K562 (cell line): ENCODE data around the gene C6orf47. TPM values are rescaled to one million over a fixed set of nuclear protein-coding genes. Genes with fewer than 3 reads are reported as not detected.

Experiments used
- ATAC-seq: fragments of 200-7000 bp; cut with Tn5 transposase; 3 replicates; pipeline ENCODE4 v1.9.1; 2020; ENCODE audit warnings: moderate library complexity
- BruUV-seq: library from RNA; stranded (reverse); fragments of 400-500 nt; replicated peaks from 2 replicates; lab custom pipeline; 2021; lab: Mats Ljungman, UMichigan
- CTCF ChIA-PET: fragments of 300-600 bp; formaldehyde crosslinking; extraction: SDS; loops from one replicate; lab custom pipeline; 2021; ENCODE audit warnings: low intra/inter-chr PET ratio; lab: Yijun Ruan, JAX
- POLR2A ChIA-PET: fragments of 300-600, 350-650 bp; sonication (Branson Sonifier 250); formaldehyde crosslinking; extraction: SDS; loops from one replicate; lab custom pipeline; 2021; ENCODE audit warnings: antibody characterized with exemption, inconsistent platforms; lab: Yijun Ruan, JAX
- DNase-seq, 4 experiments: peaks; one replicate each; pipeline versions ENCODE4 v3.0.0 to v3.0.0-alpha.2; 2011 to 2018; ENCODE audit warnings: low spot score in 3 of 4, mixed read lengths in 3 of 4; ENCODE audit errors: extremely low read depth in 1 of 4
- FAIRE-seq: peaks from 2 replicates; lab custom pipeline; 2011; peaks lifted over from hg19 to GRCh38; lab: Jason Lieb, UNC
- H2AFZ ChIP-seq: 2 replicates; pipeline ENCODE4 v1.6.0; 2011; ENCODE audit warnings: low read depth, low read length, control low read depth, inconsistent platforms
- H3K27ac ChIP-seq: fragments of 200-600 bp; 3 replicates; pipeline ENCODE4 v1.8.0; 2011; ENCODE audit warnings: low read depth, mild to moderate bottlenecking, control low read depth, inconsistent platforms, low read length, moderate library complexity, mixed read lengths; ENCODE audit errors: extremely low read depth
- H3K27me3 ChIP-seq, 2 experiments: fragments of 300-600 bp in 1 of 2; 2 replicates in 1 of 2; 3 replicates in 1 of 2; pipeline versions ENCODE4 v1.6.0 to v1.8.0; 2011; ENCODE audit warnings: inconsistent platforms in 2 of 2, low read length in 2 of 2, mild to moderate bottlenecking in 1 of 2, mixed read lengths in 1 of 2, moderate library complexity in 1 of 2; ENCODE audit not compliant: control insufficient read depth in 2 of 2, insufficient read depth in 2 of 2
- H3K36me3 ChIP-seq: fragments of 300-600 bp; 3 replicates; pipeline ENCODE4 v1.8.0; 2011; ENCODE audit warnings: mild to moderate bottlenecking, low read length, inconsistent platforms; ENCODE audit not compliant: control insufficient read depth, insufficient read depth
- H3K4me1 ChIP-seq, 2 experiments: fragments of 200-600 bp in 1 of 2; replicated peaks in 1 of 2; 2 replicates in 1 of 2; 3 replicates in 1 of 2; pipeline versions ENCODE4 v1.5.1 to v1.8.0; 2011; ENCODE audit warnings: inconsistent platforms in 2 of 2, low read length in 2 of 2, mild to moderate bottlenecking in 1 of 2, mixed read lengths in 1 of 2, moderate library complexity in 1 of 2; ENCODE audit not compliant: control insufficient read depth in 2 of 2, insufficient read depth in 2 of 2
- H3K4me2 ChIP-seq: 2 replicates; pipeline ENCODE4 v1.6.1; 2011; ENCODE audit warnings: low read length, control low read depth, inconsistent platforms, mixed read lengths; ENCODE audit not compliant: insufficient read depth
- H3K4me3 ChIP-seq: fragments of 200-600 bp; sonication (generic), shearing (Covaris generic); 2 replicates; pipeline ENCODE4 v1.5.1; 2016; ENCODE audit warnings: control low read depth, inconsistent platforms
- H3K79me2 ChIP-seq: fragments of 200-600 bp; 3 replicates; pipeline ENCODE4 v1.8.0; 2011; ENCODE audit warnings: low read length, inconsistent platforms; ENCODE audit not compliant: control insufficient read depth, insufficient read depth
- H3K9ac ChIP-seq, 2 experiments: 2 replicates each; pipeline versions ENCODE4 v1.6.0 to v1.6.1; 2011; ENCODE audit warnings: low read depth in 2 of 2, low read length in 2 of 2, control low read depth in 1 of 2, inconsistent platforms in 1 of 2, mild to moderate bottlenecking in 1 of 2, mixed read lengths in 1 of 2; ENCODE audit not compliant: insufficient read depth in 1 of 2
- H3K9me1 ChIP-seq: one replicate; pipeline ENCODE4 v1.6.0; 2011; ENCODE audit warnings: inconsistent platforms, mild to moderate bottlenecking, low read length, moderate library complexity; ENCODE audit not compliant: control insufficient read depth, insufficient read depth
- H3K9me3 ChIP-seq: replicated peaks from 2 replicates; pipeline ENCODE4 v1.5.1; 2011; ENCODE audit warnings: low read depth, low read length, inconsistent platforms; ENCODE audit not compliant: control insufficient read depth, insufficient read depth
- H4K20me1 ChIP-seq: replicated peaks from 2 replicates; pipeline ENCODE4 v1.6.1; 2011; ENCODE audit warnings: low read length, inconsistent platforms, mixed read lengths; ENCODE audit not compliant: control insufficient read depth, insufficient read depth
- ARID2 ChIP-seq: fragments of 450-650 bp; IDR thresholded peaks from 2 replicates; pipeline ENCODE4 v1.6.1; 2017; ENCODE audit warnings: antibody characterized with exemption, mild to moderate bottlenecking
- HDGF ChIP-seq: fragments of 450-650 bp; IDR thresholded peaks from 2 replicates; pipeline ENCODE4 v1.6.1; 2016
- KDM2B ChIP-seq: fragments of 250-450 bp; sonication (Bioruptor Pico); IDR thresholded peaks from 2 replicates; pipeline ENCODE4 v1.8.0; 2021; ENCODE audit warnings: mild to moderate bottlenecking, moderate library complexity
- POLR2G ChIP-seq: fragments of 200-400 bp; formaldehyde crosslinking; IDR thresholded peaks from 2 replicates; pipeline ENCODE4 v1.6.1; 2017; ENCODE audit warnings: low read depth, mild to moderate bottlenecking, antibody characterized with exemption, low read length, moderate library complexity
- RBFOX2 ChIP-seq: fragments of 200-400 bp; formaldehyde crosslinking; IDR thresholded peaks from 2 replicates; pipeline ENCODE4 v1.6.1; 2017; ENCODE audit warnings: low read depth, mild to moderate bottlenecking, low read length, moderate library complexity
- ZKSCAN3 ChIP-seq: fragments of 250-450 bp; sonication (Bioruptor Pico); IDR thresholded peaks from 2 replicates; pipeline ENCODE4 v1.4.0; 2020
- WGBS: fragments of 100-300 bp; shearing (Covaris generic); methylation state at CpG from one replicate; pipeline ENCODE4 v1.1.6; 2016; ENCODE audit warnings: low coverage, mixed read lengths; ENCODE audit not compliant: insufficient coverage; ENCODE audit errors: missing lambda C conversion rate; 5-methylcytosine and 5-hydroxymethylcytosine counted together
- in situ Hi-C: fragments of 300-500 bp; cut with MboI; formaldehyde crosslinking; loops from 4 replicates; pipeline ENCODE4 v1.15.0; 2018; ENCODE audit warnings: inconsistent platforms, mixed read lengths
- intact Hi-C: fragments of 100-400 bp; cut with micrococcal nuclease; formaldehyde crosslinking; loops from 2 replicates; pipeline ENCODE4 v1.14.2; 2022
- polyA plus RNA-seq, 8 experiments: library from polyadenylated mRNA; depleted of rRNA in 4 of 8; stranded (reverse) in 5 of 8; unstranded in 3 of 8; fragments of >200 nt; fragmentation: Nextera tagmentation in 2 of 8; fragmentation: Illumina TruSeq in 1 of 8; extraction: Ambion mirVana in 2 of 8; extraction: Trizol in 1 of 8; gene quantifications; 2 replicates each; pipeline versions ENCODE4 v1.2.1 to v1.2.3, GENCODE V29; 2011 to 2014; ENCODE audit warnings: inconsistent platforms in 1 of 8, missing spikeins in 1 of 8
- total RNA-seq, 7 experiments: library from RNA; depleted of rRNA in 6 of 7; stranded (reverse); fragments of >200 nt in 6 of 7; fragmentation: Illumina TruSeq in 2 of 7; extraction: Trizol in 2 of 7; gene quantifications; 2 replicates each; pipeline versions ENCODE4 v1.2.1 to v1.2.3, GENCODE V29; 2011 to 2021; ENCODE audit warnings: low replicate concordance in 1 of 7

C6orf47 gene
- total and polyA plus RNA-seq, 9 of the 15 experiments (the other 6 are each of a cell fraction or from before 2014, with no cell fraction given) = 0.14 to 43.8 (median 27.0) TPM

- intact Hi-C loops = no loop called here
- WGBS = 92% methylated on average over 6 of the region's 6 CpGs
- H3K9ac ChIP-seq = peak overlapping the region in 1 of 2 experiments; percentile 38; a peak in 2 of 4 replicates
These were observed 17.6 kb downstream of the C6orf47 start for GRCh38 chr6:31642798-31643570.

GRCh38 chr6:31641370-31641769 lies 19.2 kb downstream of the C6orf47 start:
- no peaks in the 10 kb centered on the region for H3K9me3 ChIP-seq
- H3K27me3 ChIP-seq = no peaks in the 10 kb centered on the region
- DNase-seq (no peak), ATAC-seq (no peak), FAIRE-seq (no peak)
- no peaks in the 10 kb centered on the region for H3K79me2 ChIP-seq
- intact Hi-C loops = no loop called here
- peak overlapping the region in 1 of 2 experiments; percentile 21; a peak in 1 of 4 replicates for H3K9ac ChIP-seq
- in situ Hi-C loops = no loop called here
- H3K27ac ChIP-seq = no peak overlapping the region
- ChIA-PET CTCF (no interaction called here), POLR2A (interaction anchor here (1.3 to 14.8 kb wide), 5 partner anchors 6 to 100 kb away, joined by 4 to 274 read pairs (median 75); partner anchors contain the start of genes APOM, BAG6, DDX39B and GPANK1)
- peaks cover 11% of the 10 kb centered on the region for H4K20me1 ChIP-seq
- H3K4me1 ChIP-seq = peaks cover 3 to 13% of the 10 kb centered on the region in 2 experiments; a peak in 4 of 5 replicates
- BruUV-seq = no TSS peak
- H3K4me2 ChIP-seq = no peak overlapping the region
- no peaks in the 10 kb centered on the region for H3K9me1 ChIP-seq
- H3K4me3 ChIP-seq = no peak overlapping the region
- peaks cover 96% of the 10 kb centered on the region for H3K36me3 ChIP-seq
- WGBS = 84% methylated on average over 4 of the region's 4 CpGs
- H2AFZ ChIP-seq = no peak overlapping the region
- no peak for TF ChIP-seq KDM2B (CRISPR knock-in tag)

More at GRCh38 chr6:31642798-31643570, 17.6 kb downstream of the C6orf47 start:
- FAIRE-seq (no peak), DNase-seq (no peak), ATAC-seq (no peak)
- Histone ChIP-seq H3K27ac (no peak overlapping the region), H3K36me3 (peaks cover 95% of the 10 kb centered on the region), H3K9me3 (no peaks in the 10 kb centered on the region), H4K20me1 (peaks cover 3% of the 10 kb centered on the region), H3K4me1 (peaks cover 2 to 5% of the 10 kb centered on the region in 2 experiments; a peak in 2 of 5 replicates), H3K79me2 (no peaks in the 10 kb centered on the region), H3K9me1 (no peaks in the 10 kb centered on the region), H3K4me2 (no peak overlapping the region), H3K4me3 (no peak overlapping the region), H3K27me3 (no peaks in the 10 kb centered on the region), H2AFZ (no peak overlapping the region)
- no TSS peak for BruUV-seq
- TF ChIP-seq HDGF = no peak
- TF ChIP-seq POLR2G = 0 out of 2 replicates have a peak, but pooled peaks have one; percentile 32
- no peak for TF ChIP-seq ARID2
- peak; percentile 34; the same call in 1 of the 2 replicates for TF ChIP-seq RBFOX2
- no peak for TF ChIP-seq ZKSCAN3 (CRISPR knock-in tag)
- in situ Hi-C loops = no loop called here
- ChIA-PET CTCF (no interaction called here), POLR2A (interaction anchor here (0.9 to 14.8 kb wide), 4 partner anchors 7 to 17 kb away, joined by 3 to 274 read pairs (median 132); partner anchors contain the start of genes APOM, BAG6 and PRRC2A)
